Omental fat pad (tissue), 4 donors: ENCODE measurements around the gene SKIC2. TPM values are rescaled to one million over a fixed set of nuclear protein-coding genes. Genes with fewer than 3 reads are reported as not detected.
"Not testable (repeated sequence)": the region's sequence is repeated elsewhere in the genome, so short reads cannot be mapped to it uniquely, and the experiment has no call there.

Source experiments
- ATAC-seq: fragments of 150-250 bp; one replicate; pipeline ENCODE4 v1.9.1; 2016; ENCODE audit warnings: mild to moderate bottlenecking, moderate library complexity; ENCODE audit not compliant: low FRiP score
- DNase-seq: peaks from one replicate; pipeline ENCODE4 v3.0.0-alpha.2; 2019; ENCODE audit warnings: low spot score
- CTCF ChIP-seq, 3 donors: fragments of 450-650 bp; IDR thresholded peaks; one replicate each; pipeline ENCODE4 v1.5.1; 2016 to 2017; ENCODE audit warnings: antibody characterized with exemption in 3 of 3, mild to moderate bottlenecking in 3 of 3, moderate library complexity in 2 of 3
- total RNA-seq, 4 donors: library from RNA; depleted of rRNA; stranded (reverse); fragments of >200 nt; gene quantifications; one replicate each; pipeline ENCODE4 v1.1.0, GENCODE V29; 2016

SKIC2 gene
- total RNA-seq, 4 donors from 2014 or later: 31.3 to 50.8 (median 44.8) TPM

GRCh38 chr6:31930962-31931361 is 28.0 kb upstream of the SKIC2 start:
- TF ChIP-seq CTCF (IDR thresholded peaks at IDR 0.05): no peak
- DNase-seq (no peak), ATAC-seq (no peak)

DNA sequence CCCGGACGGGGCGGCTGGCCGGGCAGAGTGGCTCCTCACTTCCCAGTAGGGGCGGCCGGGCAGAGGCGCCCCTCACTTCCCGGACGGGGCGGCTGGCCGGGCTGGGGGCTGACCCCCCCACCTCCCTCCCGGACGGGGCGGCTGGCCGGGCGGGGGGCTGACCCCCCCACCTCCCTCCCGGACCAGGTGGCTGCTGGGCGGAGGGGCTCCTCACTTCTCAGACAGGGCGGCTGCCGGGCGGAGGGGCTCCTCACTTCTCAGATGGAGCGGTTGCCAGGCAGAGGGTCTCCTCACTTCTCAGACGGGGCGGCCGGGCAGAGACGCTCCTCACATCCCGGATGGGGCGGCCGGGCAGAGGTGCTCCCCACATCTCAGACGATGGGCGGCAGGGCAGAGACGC is 26.8 kb upstream of the SKIC2 start:
- ATAC-seq, DNase-seq: not testable (repeated sequence)

- ATAC-seq (peak; percentile 35), DNase-seq (no peak)
- TF ChIP-seq CTCF (IDR thresholded peaks at IDR 0.05): no peak
Measured at GRCh38 chr6:31933537-31933936, 25.4 kb upstream of the SKIC2 start.

GRCh38 chr6:31935021-31935420 is 24.0 kb upstream of the SKIC2 start:
- DNase-seq: no peak
- TF ChIP-seq CTCF (IDR thresholded peaks at IDR 0.05): no peak
- ATAC-seq: no peak

GRCh38 chr6:31935823-31936222 is 23.2 kb upstream of the SKIC2 start:
- no peak for DNase-seq
- TF ChIP-seq CTCF (IDR thresholded peaks at IDR 0.05): no peak
- no peak for ATAC-seq

- TF ChIP-seq CTCF (IDR thresholded peaks at IDR 0.05): no peak
- no peak for ATAC-seq
- DNase-seq: no peak
Measured at GRCh38 chr6:31940256-31940664, 18.7 kb upstream of the SKIC2 start.

DNA sequence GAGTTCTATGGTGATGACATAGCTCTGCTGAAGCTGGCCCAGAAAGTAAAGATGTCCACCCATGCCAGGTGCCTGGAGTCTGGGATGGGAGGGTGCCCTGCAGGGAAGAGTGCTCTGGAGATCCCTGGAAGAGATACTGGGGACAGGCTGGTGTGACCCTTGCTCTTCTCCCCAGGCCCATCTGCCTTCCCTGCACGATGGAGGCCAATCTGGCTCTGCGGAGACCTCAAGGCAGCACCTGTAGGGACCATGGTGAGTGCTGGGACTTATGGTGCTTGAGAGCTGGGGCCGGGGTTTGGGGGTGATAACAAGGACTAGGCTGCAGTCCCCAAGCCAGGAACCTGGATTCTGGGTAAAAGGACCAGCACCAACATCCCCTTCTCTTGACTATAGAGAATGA is 15.2 kb upstream of the SKIC2 start:
- no peak for TF ChIP-seq CTCF (IDR thresholded peaks at IDR 0.05)
- DNase-seq (no peak), ATAC-seq (no peak)

DNA sequence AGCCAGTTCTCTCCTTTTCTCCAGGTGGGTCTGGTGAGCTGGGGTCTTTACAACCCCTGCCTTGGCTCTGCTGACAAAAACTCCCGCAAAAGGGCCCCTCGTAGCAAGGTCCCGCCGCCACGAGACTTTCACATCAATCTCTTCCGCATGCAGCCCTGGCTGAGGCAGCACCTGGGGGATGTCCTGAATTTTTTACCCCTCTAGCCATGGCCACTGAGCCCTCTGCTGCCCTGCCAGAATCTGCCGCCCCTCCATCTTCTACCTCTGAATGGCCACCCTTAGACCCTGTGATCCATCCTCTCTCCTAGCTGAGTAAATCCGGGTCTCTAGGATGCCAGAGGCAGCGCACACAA is 13.8 kb upstream of the SKIC2 start:
- no peak for TF ChIP-seq CTCF (IDR thresholded peaks at IDR 0.05)
- DNase-seq: no peak
- no peak for ATAC-seq
